Measurements from ENCODE around the gene MYLK2. TPM values are rescaled to one million over a fixed set of nuclear protein-coding genes. Genes with fewer than 3 reads are reported as not detected.

Gene MYLK2
- total RNA-seq (0.15 TPM in 1 of 2 replicates, not detected in the other), polyA plus RNA-seq (0.26 TPM in 1 of 2 replicates, not detected in the other)

DNA sequence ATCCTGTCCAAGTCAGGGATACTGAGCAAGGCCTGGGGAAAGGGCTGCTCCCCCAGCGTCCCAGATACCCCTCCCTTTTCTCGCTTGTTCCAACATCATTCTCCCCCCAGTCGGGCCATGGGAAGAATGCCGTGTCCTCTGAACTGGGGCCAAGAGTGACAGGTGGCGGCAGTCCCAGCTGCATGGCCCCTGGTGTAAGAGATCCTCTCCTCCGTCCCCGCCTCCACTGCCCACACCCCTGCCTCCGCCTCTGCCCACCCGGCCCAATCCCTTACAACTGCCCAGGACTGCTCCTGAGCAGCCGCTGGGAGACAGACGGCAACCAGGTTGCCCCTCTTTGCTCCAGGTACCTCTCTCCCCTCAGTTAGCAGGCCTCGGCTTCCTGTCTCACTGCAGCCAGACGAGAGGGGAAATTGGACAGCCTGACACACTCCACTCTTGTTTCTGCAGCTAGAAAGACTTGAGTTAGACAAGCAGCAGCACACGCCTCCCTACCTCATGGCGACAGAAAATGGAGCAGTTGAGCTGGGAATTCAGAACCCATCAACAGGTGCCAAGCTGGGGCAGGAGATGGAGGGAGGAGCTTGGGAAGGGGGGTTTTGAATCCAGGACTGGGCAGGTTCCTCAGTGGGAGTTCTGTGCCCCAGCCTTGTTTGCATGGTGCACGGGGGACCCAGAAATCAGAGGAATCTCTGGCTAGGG lies at the start of gene MYLK2:
Gene MYLK2 (plus strand): TSS at position 274 of the 702 bp plus-strand sequence. CDS start 225 bp downstream, at position 499.
- Histone ChIP-seq H3K4me3 (no peak within 1 kb of the TSS), H3K27ac (no peak within 1 kb of the TSS), H3K27me3 (no peaks in the 10 kb centered on the region), H3K9me3 (ENCODE audit: low read depth) (no peaks in the 10 kb centered on the region), H3K4me1 (ENCODE audit: low read depth) (peaks cover 11% of the 10 kb centered on the region), H3K36me3 (no peaks in the 10 kb centered on the region)
- no peak for TF ChIP-seq CTCF (IDR thresholded peaks at IDR 0.05; ENCODE audit: low read depth, low read length)
- DNase-seq (ENCODE audit: low read depth in 1 of 2, low spot score in 1 of 2) = no peak

- no peaks in the 10 kb centered on the region for H3K4me1 ChIP-seq (ENCODE audit: low read depth)
- H3K4me3 ChIP-seq = no peak overlapping the region
- H3K9me3 ChIP-seq (ENCODE audit: low read depth) = no peaks in the 10 kb centered on the region
- H3K36me3 ChIP-seq = peaks cover 19% of the 10 kb centered on the region
- H3K27ac ChIP-seq = no peak overlapping the region
- no peak for TF ChIP-seq CTCF (IDR thresholded peaks at IDR 0.05; ENCODE audit: low read depth, low read length)
- no peak for DNase-seq (ENCODE audit: low read depth in 1 of 2, low spot score in 1 of 2)
- H3K27me3 ChIP-seq = no peaks in the 10 kb centered on the region
Observed at GRCh38 chr20:31769681-31770080, 49.5 kb upstream of the MYLK2 start.

- Histone ChIP-seq H3K27ac (no peak overlapping the region), H3K36me3 (peaks cover 19% of the 10 kb centered on the region), H3K27me3 (no peaks in the 10 kb centered on the region), H3K4me1 (ENCODE audit: low read depth) (no peaks in the 10 kb centered on the region), H3K4me3 (no peak overlapping the region), H3K9me3 (ENCODE audit: low read depth) (no peaks in the 10 kb centered on the region)
- no peak for DNase-seq (ENCODE audit: low read depth in 1 of 2, low spot score in 1 of 2)
- TF ChIP-seq CTCF (IDR thresholded peaks at IDR 0.05; ENCODE audit: low read depth, low read length) = no peak
Observed at GRCh38 chr20:31770243-31770642, 48.9 kb upstream of the MYLK2 start.

GRCh38 chr20:31774408-31774807 lies 44.7 kb upstream of the MYLK2 start:
- H3K4me1 ChIP-seq (ENCODE audit: low read depth) = no peaks in the 10 kb centered on the region
- DNase-seq (ENCODE audit: low read depth in 1 of 2, low spot score in 1 of 2) = no peak
- H3K27me3 ChIP-seq = no peaks in the 10 kb centered on the region
- H3K9me3 ChIP-seq (ENCODE audit: low read depth) = no peaks in the 10 kb centered on the region
- H3K4me3 ChIP-seq = no peak overlapping the region
- H3K36me3 ChIP-seq = peaks cover 33% of the 10 kb centered on the region
- H3K27ac ChIP-seq = no peak overlapping the region
- no peak for TF ChIP-seq CTCF (IDR thresholded peaks at IDR 0.05; ENCODE audit: low read depth, low read length)

DNA sequence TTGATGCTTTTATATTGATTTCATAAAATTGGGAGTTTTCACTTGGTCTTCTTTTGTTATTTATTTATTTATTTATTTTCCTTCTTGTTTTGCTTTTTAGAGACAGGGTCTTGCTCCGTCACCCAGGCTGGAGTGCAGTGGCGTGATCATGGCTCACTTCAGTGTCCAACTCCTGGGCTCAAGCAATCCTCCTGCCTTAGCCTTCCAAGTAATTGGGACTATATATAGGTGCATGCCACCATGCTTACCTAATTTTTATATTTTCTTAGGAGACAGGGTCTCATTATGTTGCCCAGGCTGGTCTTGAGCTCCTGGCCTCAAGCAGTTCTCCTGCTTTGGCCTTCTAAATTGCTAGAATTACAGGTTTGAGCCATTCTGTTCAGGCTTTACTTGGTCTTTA lies 38.3 kb upstream of the MYLK2 start:
- TF ChIP-seq CTCF (IDR thresholded peaks at IDR 0.05; ENCODE audit: low read depth, low read length) = no peak
- no peaks in the 10 kb centered on the region for H3K9me3 ChIP-seq (ENCODE audit: low read depth)
- peaks cover 49% of the 10 kb centered on the region for H3K36me3 ChIP-seq
- DNase-seq (ENCODE audit: low read depth in 1 of 2, low spot score in 1 of 2) = no peak
- H3K27ac ChIP-seq = no peak overlapping the region
- no peaks in the 10 kb centered on the region for H3K4me1 ChIP-seq (ENCODE audit: low read depth)
- H3K27me3 ChIP-seq = no peaks in the 10 kb centered on the region
- H3K4me3 ChIP-seq = no peak overlapping the region

Data from cardiac muscle cell (in vitro differentiated cells and primary cell).